OCI-LY3 (cell line): ENCODE results near the gene SNRNP25.

Experiments used
- H2AFZ ChIP-seq: fragments of 200-600, 300-600 bp; shearing (Covaris generic); 2 replicates; pipeline ENCODE4 v1.6.0; 2014; ENCODE audit warnings: antibody characterized with exemption, low read depth, low read length
- H3K27ac ChIP-seq: fragments of 200-600, 300-600 bp; sonication (generic); 2 replicates; pipeline ENCODE4 v1.5.1; 2014; ENCODE audit warnings: mild to moderate bottlenecking, low read length, moderate library complexity, mixed read lengths
- H3K27me3 ChIP-seq: fragments of 200-600, 300-600 bp; sonication (generic); 2 replicates; pipeline ENCODE4 v1.6.1; 2014; ENCODE audit warnings: low read depth, low read length, mixed read lengths
- H3K36me3 ChIP-seq: fragments of 200-600, 300-600 bp; sonication (generic); replicated peaks from 2 replicates; pipeline ENCODE3; 2014; ENCODE audit warnings: low read depth, low read length, mixed read lengths
- H3K4me1 ChIP-seq: fragments of 300-600, 200-600 bp; sonication (generic); 2 replicates; pipeline ENCODE4 v1.6.1; 2014; ENCODE audit warnings: low read length, mixed read lengths
- H3K4me2 ChIP-seq: fragments of 200-600, 300-600 bp; sonication (generic); 2 replicates; pipeline ENCODE4 v1.6.1; 2014; ENCODE audit warnings: low read length, mixed read lengths
- H3K4me3 ChIP-seq: fragments of 300-600, 200-600 bp; sonication (generic); 2 replicates; pipeline ENCODE4 v1.5.1; 2014; ENCODE audit warnings: antibody characterized with exemption, mild to moderate bottlenecking, low read length, moderate library complexity
- H3K79me2 ChIP-seq: fragments of 300-600, 200-600 bp; shearing (Covaris generic); 2 replicates; pipeline ENCODE4 v1.6.1; 2014; ENCODE audit warnings: mild to moderate bottlenecking, low read length, mixed read lengths
- H3K9ac ChIP-seq: fragments of 300-600, 200-600 bp; shearing (Covaris generic); 2 replicates; pipeline ENCODE4 v1.6.0; 2014; ENCODE audit warnings: mild to moderate bottlenecking, low read length, moderate library complexity
- H3K9me3 ChIP-seq: fragments of 200-600, 300-600 bp; shearing (Covaris generic); 2 replicates; pipeline ENCODE4 v1.6.1; 2014; ENCODE audit warnings: low read length, mixed read lengths; ENCODE audit not compliant: insufficient read depth
- H4K20me1 ChIP-seq: fragments of 200-600, 300-600 bp; sonication (generic); 2 replicates; pipeline ENCODE4 v1.6.1; 2016; ENCODE audit warnings: low read length, mixed read lengths; ENCODE audit not compliant: insufficient read depth
- EZH2phosphoT487 ChIP-seq: fragments of 200-600 bp; shearing (Covaris generic); IDR thresholded peaks from 2 replicates; pipeline ENCODE4 v1.6.1; 2018; ENCODE audit warnings: antibody characterized with exemption, mixed run types, low read depth
- TF ChIP-seq, protein P1 (sequence below): fragments of 200-600, 300-600 bp; sonication (generic); IDR thresholded peaks from 2 replicates; pipeline ENCODE4 v1.5.1; 2014; ENCODE audit warnings: antibody characterized with exemption, low read length, low read depth

SNRNP25 gene

DNA sequence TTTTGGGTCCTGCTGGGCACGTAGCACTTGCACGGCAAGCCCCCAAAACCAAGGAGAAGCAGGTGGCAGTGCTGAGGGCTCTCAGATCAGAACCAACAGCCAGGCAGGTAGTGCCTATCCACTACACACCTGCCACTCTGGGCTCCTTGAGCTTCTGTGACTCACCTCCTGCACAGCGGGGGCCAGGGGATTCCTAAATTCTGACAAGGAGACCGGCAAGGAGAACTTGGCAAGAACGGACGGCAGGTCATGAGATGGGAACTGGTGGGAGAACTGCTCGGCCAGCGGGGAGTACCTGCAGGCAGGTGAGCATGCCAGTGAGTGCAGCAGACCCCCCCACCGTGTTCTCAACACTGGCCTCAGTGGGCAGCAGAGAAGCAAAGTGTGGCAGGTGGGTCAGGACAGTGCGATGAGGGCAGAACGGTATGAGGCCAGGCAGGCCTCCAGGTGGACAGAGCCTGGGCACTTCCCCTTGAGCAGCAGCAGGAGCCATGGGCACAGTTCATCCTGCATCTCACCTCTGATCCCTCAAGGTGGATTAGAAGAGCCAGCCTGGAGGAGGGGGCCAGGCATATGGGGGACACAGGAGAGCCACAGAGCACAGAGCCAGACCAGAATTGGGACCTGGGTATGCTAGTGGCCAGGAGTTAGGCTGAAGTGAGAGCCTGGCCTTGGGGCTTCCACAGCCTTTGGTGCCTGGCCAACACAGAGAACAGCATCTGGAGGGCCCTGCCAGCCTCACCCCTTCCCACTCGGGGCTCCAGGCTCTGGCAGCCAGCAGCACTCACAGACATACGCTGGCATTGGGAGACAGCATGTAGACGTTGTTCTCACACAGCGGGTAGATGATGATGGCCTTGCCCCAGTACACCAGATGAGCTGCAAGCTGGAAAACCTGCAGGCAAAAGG, 39.1 kb downstream of the SNRNP25 start:
- H3K79me2 ChIP-seq = no peaks in the 10 kb centered on the region
- no peak overlapping the region for H3K27ac ChIP-seq
- TF ChIP-seq, protein P1, sequence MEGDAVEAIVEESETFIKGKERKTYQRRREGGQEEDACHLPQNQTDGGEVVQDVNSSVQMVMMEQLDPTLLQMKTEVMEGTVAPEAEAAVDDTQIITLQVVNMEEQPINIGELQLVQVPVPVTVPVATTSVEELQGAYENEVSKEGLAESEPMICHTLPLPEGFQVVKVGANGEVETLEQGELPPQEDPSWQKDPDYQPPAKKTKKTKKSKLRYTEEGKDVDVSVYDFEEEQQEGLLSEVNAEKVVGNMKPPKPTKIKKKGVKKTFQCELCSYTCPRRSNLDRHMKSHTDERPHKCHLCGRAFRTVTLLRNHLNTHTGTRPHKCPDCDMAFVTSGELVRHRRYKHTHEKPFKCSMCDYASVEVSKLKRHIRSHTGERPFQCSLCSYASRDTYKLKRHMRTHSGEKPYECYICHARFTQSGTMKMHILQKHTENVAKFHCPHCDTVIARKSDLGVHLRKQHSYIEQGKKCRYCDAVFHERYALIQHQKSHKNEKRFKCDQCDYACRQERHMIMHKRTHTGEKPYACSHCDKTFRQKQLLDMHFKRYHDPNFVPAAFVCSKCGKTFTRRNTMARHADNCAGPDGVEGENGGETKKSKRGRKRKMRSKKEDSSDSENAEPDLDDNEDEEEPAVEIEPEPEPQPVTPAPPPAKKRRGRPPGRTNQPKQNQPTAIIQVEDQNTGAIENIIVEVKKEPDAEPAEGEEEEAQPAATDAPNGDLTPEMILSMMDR = no peak
- no peak for TF ChIP-seq EZH2phosphoT487
- H3K27me3 ChIP-seq = no peaks in the 10 kb centered on the region
- peaks cover 3% of the 10 kb centered on the region; the same call in 1 of the 2 replicates for H3K4me1 ChIP-seq
- no peak overlapping the region for H3K4me3 ChIP-seq
- no peak overlapping the region for H3K4me2 ChIP-seq
- no peaks in the 10 kb centered on the region; the same call in none of the 2 replicates for H4K20me1 ChIP-seq
- no peaks in the 10 kb centered on the region for H3K9me3 ChIP-seq
- no peak overlapping the region for H2AFZ ChIP-seq
- H3K36me3 ChIP-seq = peaks cover 40% of the 10 kb centered on the region
- H3K9ac ChIP-seq = no peak overlapping the region

DNA sequence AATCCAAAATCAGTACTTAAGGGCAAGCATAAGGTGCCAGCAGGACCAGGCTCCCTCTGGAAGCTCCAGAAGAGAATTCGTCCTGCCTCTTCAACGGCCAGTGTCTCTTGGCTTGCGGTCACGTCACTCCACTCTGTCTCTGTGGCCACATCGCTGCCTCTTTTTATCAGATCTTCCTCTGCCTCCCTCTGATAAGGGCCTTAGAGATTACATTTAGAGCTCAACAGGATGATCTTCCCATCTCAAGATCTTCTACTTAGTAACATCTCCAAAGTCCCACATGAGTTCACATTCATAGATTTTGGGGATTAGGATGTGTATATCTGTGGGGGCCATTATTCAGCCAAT, 41.3 kb downstream of the SNRNP25 start:
- Histone ChIP-seq H2AFZ (no peak overlapping the region), H3K79me2 (no peaks in the 10 kb centered on the region), H3K4me3 (no peak overlapping the region), H3K9ac (no peak overlapping the region), H3K9me3 (no peaks in the 10 kb centered on the region), H3K4me2 (no peak overlapping the region), H3K4me1 (peaks cover 3% of the 10 kb centered on the region; the same call in 1 of the 2 replicates), H3K27me3 (no peaks in the 10 kb centered on the region), H3K36me3 (peaks cover 20% of the 10 kb centered on the region), H4K20me1 (no peaks in the 10 kb centered on the region; the same call in none of the 2 replicates), H3K27ac (no peak overlapping the region)
- TF ChIP-seq, protein P1 = no peak
- TF ChIP-seq EZH2phosphoT487 = no peak

DNA sequence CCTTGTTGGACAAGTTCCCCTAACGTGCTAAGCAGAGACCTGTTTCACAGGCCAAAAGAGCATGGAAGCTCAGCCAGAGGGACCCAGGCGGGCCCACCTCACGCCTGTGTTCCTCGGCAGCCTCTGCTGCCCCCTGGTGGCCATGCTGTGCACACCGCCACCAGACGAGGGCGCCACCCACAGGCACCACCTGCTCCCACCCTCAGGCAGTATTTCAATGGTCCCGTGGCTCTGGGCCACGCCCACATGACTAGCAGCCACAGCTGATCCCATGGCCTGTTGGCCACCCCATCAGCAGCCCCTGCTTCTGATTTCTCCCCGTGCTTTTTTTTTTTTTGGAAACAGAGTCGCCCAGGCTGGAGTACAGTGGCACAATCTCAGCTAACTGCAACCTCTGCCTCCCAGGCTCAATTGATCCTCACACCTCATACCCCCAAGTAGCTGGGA, 43.3 kb downstream of the SNRNP25 start:
- no peak overlapping the region for H3K4me2 ChIP-seq
- peaks cover 9% of the 10 kb centered on the region for H3K36me3 ChIP-seq
- TF ChIP-seq EZH2phosphoT487 = no peak
- TF ChIP-seq, protein P1 = peak; percentile 100
- H2AFZ ChIP-seq = no peak overlapping the region; the same call in 1 of the 2 replicates
- H4K20me1 ChIP-seq = no peaks in the 10 kb centered on the region; the same call in 1 of the 2 replicates
- no peak overlapping the region for H3K9ac ChIP-seq
- no peaks in the 10 kb centered on the region for H3K79me2 ChIP-seq
- no peak overlapping the region for H3K4me3 ChIP-seq
- no peaks in the 10 kb centered on the region for H3K9me3 ChIP-seq
- H3K4me1 ChIP-seq = peaks cover 3% of the 10 kb centered on the region; the same call in 1 of the 2 replicates
- H3K27me3 ChIP-seq = no peaks in the 10 kb centered on the region
- no peak overlapping the region for H3K27ac ChIP-seq

DNA sequence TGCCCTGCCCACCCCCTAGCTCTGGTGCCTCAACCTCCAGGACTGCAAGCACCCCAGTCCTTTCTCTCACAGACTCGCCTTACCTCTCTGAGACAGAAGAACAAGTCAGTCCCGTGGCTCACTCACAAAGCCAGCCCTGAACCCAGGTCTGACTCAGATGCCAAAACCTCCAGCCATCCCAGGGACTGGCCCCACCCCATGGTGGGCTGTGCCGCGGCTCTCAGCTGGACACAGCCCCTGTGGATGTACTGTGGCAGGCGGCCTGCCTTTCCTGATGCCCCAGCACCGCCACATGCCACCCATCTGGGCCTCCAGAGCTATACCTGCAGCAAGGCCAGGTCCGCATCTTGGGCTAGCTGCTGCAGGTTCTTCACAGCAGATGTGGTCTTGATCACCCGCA, 44.2 kb downstream of the SNRNP25 start:
- no peak overlapping the region for H3K4me2 ChIP-seq
- TF ChIP-seq, protein P1 = no peak
- no peak for TF ChIP-seq EZH2phosphoT487
- no peaks in the 10 kb centered on the region for H3K27me3 ChIP-seq
- H3K36me3 ChIP-seq = peaks cover 9% of the 10 kb centered on the region
- no peaks in the 10 kb centered on the region for H3K79me2 ChIP-seq
- no peaks in the 10 kb centered on the region; the same call in 1 of the 2 replicates for H4K20me1 ChIP-seq
- H3K4me3 ChIP-seq = no peak overlapping the region
- H3K27ac ChIP-seq = no peak overlapping the region
- H3K4me1 ChIP-seq = peaks cover 3% of the 10 kb centered on the region; the same call in 1 of the 2 replicates
- no peak overlapping the region for H3K9ac ChIP-seq
- H2AFZ ChIP-seq = no peak overlapping the region
- no peaks in the 10 kb centered on the region for H3K9me3 ChIP-seq
